HepG2 (cell line): ENCODE measurements around the gene TMEM225B. TPM values are rescaled to one million over a fixed set of nuclear protein-coding genes. Genes with fewer than 3 reads are reported as not detected.

Experiments used
- CAMTA2 ChIP-seq: sonication (generic); formaldehyde crosslinking; IDR thresholded peaks from 2 replicates; pipeline ENCODE4 v1.4.0; 2020; ENCODE audit warnings: mild to moderate bottlenecking, missing genetic modification reagents, borderline replicate concordance
- HOXA3 ChIP-seq: sonication (generic); formaldehyde crosslinking; IDR thresholded peaks from 2 replicates; pipeline ENCODE4 v1.5.0; 2020; ENCODE audit warnings: missing genetic modification reagents
- HOXD1 ChIP-seq: sonication (generic); formaldehyde crosslinking; IDR thresholded peaks from 2 replicates; pipeline ENCODE4 v1.5.0; 2020; ENCODE audit warnings: missing genetic modification reagents
- JUND ChIP-seq: sonication (generic); formaldehyde crosslinking; IDR thresholded peaks from 2 replicates; pipeline ENCODE4 v1.8.0; 2022; ENCODE audit warnings: mild to moderate bottlenecking, missing genetic modification reagents
- MAZ ChIP-seq, 2 experiments: sonication (generic) in 1 of 2; formaldehyde crosslinking in 1 of 2; IDR thresholded peaks; 2 replicates each; pipeline versions ENCODE4 v1.5.0 to v1.6.1; 2012 to 2020; ENCODE audit warnings: low read depth in 2 of 2, mild to moderate bottlenecking in 2 of 2, borderline replicate concordance in 1 of 2, improper control_type of control experiment in 1 of 2, low read length in 1 of 2, missing genetic modification reagents in 1 of 2, moderate library complexity in 1 of 2
- MEF2D ChIP-seq: sonication (generic); formaldehyde crosslinking; IDR thresholded peaks from 2 replicates; pipeline ENCODE4 v1.5.1; 2020; ENCODE audit warnings: mild to moderate bottlenecking, missing genetic modification reagents
- NFKBIZ ChIP-seq: IDR thresholded peaks from 2 replicates; pipeline ENCODE4 v1.6.1; 2018; ENCODE audit warnings: missing genetic modification reagents, missing compliant biosample characterization
- SATB2 ChIP-seq: sonication (generic); formaldehyde crosslinking; IDR thresholded peaks from 2 replicates; pipeline ENCODE4 v1.5.0; 2020; ENCODE audit warnings: missing genetic modification reagents
- SMARCC2 ChIP-seq: fragments of 450-650 bp; IDR thresholded peaks from 2 replicates; pipeline ENCODE4 v1.6.1; 2017; ENCODE audit warnings: antibody characterized with exemption, mild to moderate bottlenecking
- TFDP1 ChIP-seq: IDR thresholded peaks from 2 replicates; pipeline ENCODE4 v1.6.1; 2016; ENCODE audit warnings: missing compliant biosample characterization, missing genetic modification reagents, borderline replicate concordance
- TMF1 ChIP-seq: sonication (generic); formaldehyde crosslinking; IDR thresholded peaks from 2 replicates; pipeline ENCODE4 v1.8.1; 2022; ENCODE audit warnings: low read depth, missing genetic modification reagents
- TOPORS ChIP-seq: sonication (generic); formaldehyde crosslinking; IDR thresholded peaks from 2 replicates; pipeline ENCODE4 v1.8.0; 2023; ENCODE audit warnings: mild to moderate bottlenecking, missing genetic modification reagents
- ZFP91 ChIP-seq: sonication (generic); formaldehyde crosslinking; IDR thresholded peaks from 2 replicates; pipeline ENCODE4 v1.9.0; 2022; ENCODE audit warnings: missing genetic modification reagents, mild to moderate bottlenecking, borderline replicate concordance
- ZMYM4 ChIP-seq: sonication (generic); formaldehyde crosslinking; IDR thresholded peaks from 2 replicates; pipeline ENCODE4 v1.8.1; 2023; ENCODE audit warnings: mild to moderate bottlenecking, missing genetic modification reagents
- ZNF276 ChIP-seq: sonication (generic); formaldehyde crosslinking; IDR thresholded peaks from 2 replicates; pipeline ENCODE4 v1.4.0; 2020; ENCODE audit warnings: mild to moderate bottlenecking, low read depth, missing genetic modification reagents
- ZNF333 ChIP-seq: sonication (generic); formaldehyde crosslinking; IDR thresholded peaks from 2 replicates; pipeline ENCODE4 v1.4.0; 2020; ENCODE audit warnings: mild to moderate bottlenecking, missing genetic modification reagents, borderline replicate concordance
- ZNF44 ChIP-seq: sonication (generic); formaldehyde crosslinking; IDR thresholded peaks from 2 replicates; pipeline ENCODE4 v1.5.1; 2020; ENCODE audit warnings: mild to moderate bottlenecking, missing genetic modification reagents
- ZNF496 ChIP-seq: sonication (generic); formaldehyde crosslinking; IDR thresholded peaks from 2 replicates; pipeline ENCODE4 v1.8.1; 2023; ENCODE audit warnings: mild to moderate bottlenecking, moderate library complexity, missing genetic modification reagents; ENCODE audit not compliant: insufficient replicate concordance
- ZNF883 ChIP-seq: sonication (generic); formaldehyde crosslinking; IDR thresholded peaks from 2 replicates; pipeline ENCODE4 v1.5.1; 2020; ENCODE audit warnings: mild to moderate bottlenecking, missing genetic modification reagents; ENCODE audit errors: not compliant biosample characterization
- polyA plus RNA-seq, 8 experiments: library from polyadenylated mRNA; depleted of rRNA in 3 of 8; stranded (reverse) in 7 of 8; unstranded in 1 of 8; fragments of >200 nt; fragmentation: Illumina TruSeq in 4 of 8; extraction: Trizol in 4 of 8; gene quantifications; 2 replicates each; pipeline versions ENCODE4 v1.2.1 to v1.2.3, GENCODE V29; 2011 to 2016; ENCODE audit warnings: low read depth in 4 of 8, missing spikeins in 1 of 8, mixed read lengths in 1 of 8; ENCODE audit not compliant: insufficient read depth in 1 of 8
- total RNA-seq, 5 experiments: library from RNA; depleted of rRNA; stranded (reverse); fragments of >200 nt; fragmentation: Illumina TruSeq; extraction: Trizol; gene quantifications; 2 replicates each; pipeline ENCODE4 v1.2.3, GENCODE V29; 2016; ENCODE audit warnings: low read depth in 1 of 5
- TF ChIP-seq, protein P1 (sequence below): sonication (generic); formaldehyde crosslinking; IDR thresholded peaks from 2 replicates; pipeline ENCODE4 v1.5.0; 2020; ENCODE audit warnings: mild to moderate bottlenecking, missing genetic modification reagents, borderline replicate concordance

TMEM225B gene
- total and polyA plus RNA-seq, 2 of the 13 experiments (the other 11 are each of a cell fraction or from before 2014, with no cell fraction given), result 0.78 to 0.95 TPM

GRCh38 chr7:99551767-99552463 lies 46.2 kb upstream of the TMEM225B start, which contains the start of gene FAM200A (continued):
- TF ChIP-seq HOXD1 (0 out of 2 replicates have a peak, but pooled peaks have one; percentile 32), TOPORS (CRISPR knock-in tag) (no peak), ZNF883 (no peak), HOXA3 (peak; percentile 99), SMARCC2 (no peak), NFKBIZ (CRISPR knock-in tag) (no peak), ZFP91 (CRISPR knock-in tag) (peak; percentile 69; the same call in 1 of the 2 replicates), ZMYM4 (CRISPR knock-in tag) (peak; percentile 70; the same call in 1 of the 2 replicates), MAZ (IDR thresholded peaks at IDR 0.05; ENCODE audit: borderline replicate concordance, low read depth, low read length) (no peak), MAZ (CRISPR knock-in tag; IDR thresholded peaks at IDR 0.05; ENCODE audit: low read depth) (peak; percentile 58), SATB2 (no peak), TFDP1 (CRISPR knock-in tag) (no peak; the same call in 1 of the 2 replicates), JUND (no peak), ZNF496 (CRISPR knock-in tag) (no peak), ZNF333 (CRISPR knock-in tag) (no peak), ZNF44 (CRISPR knock-in tag) (peak; percentile 62; the same call in 1 of the 2 replicates), CAMTA2 (no peak), ZNF276 (CRISPR knock-in tag) (no peak), TMF1 (CRISPR knock-in tag) (no peak), MEF2D (no peak)
- TF ChIP-seq, protein P1, sequence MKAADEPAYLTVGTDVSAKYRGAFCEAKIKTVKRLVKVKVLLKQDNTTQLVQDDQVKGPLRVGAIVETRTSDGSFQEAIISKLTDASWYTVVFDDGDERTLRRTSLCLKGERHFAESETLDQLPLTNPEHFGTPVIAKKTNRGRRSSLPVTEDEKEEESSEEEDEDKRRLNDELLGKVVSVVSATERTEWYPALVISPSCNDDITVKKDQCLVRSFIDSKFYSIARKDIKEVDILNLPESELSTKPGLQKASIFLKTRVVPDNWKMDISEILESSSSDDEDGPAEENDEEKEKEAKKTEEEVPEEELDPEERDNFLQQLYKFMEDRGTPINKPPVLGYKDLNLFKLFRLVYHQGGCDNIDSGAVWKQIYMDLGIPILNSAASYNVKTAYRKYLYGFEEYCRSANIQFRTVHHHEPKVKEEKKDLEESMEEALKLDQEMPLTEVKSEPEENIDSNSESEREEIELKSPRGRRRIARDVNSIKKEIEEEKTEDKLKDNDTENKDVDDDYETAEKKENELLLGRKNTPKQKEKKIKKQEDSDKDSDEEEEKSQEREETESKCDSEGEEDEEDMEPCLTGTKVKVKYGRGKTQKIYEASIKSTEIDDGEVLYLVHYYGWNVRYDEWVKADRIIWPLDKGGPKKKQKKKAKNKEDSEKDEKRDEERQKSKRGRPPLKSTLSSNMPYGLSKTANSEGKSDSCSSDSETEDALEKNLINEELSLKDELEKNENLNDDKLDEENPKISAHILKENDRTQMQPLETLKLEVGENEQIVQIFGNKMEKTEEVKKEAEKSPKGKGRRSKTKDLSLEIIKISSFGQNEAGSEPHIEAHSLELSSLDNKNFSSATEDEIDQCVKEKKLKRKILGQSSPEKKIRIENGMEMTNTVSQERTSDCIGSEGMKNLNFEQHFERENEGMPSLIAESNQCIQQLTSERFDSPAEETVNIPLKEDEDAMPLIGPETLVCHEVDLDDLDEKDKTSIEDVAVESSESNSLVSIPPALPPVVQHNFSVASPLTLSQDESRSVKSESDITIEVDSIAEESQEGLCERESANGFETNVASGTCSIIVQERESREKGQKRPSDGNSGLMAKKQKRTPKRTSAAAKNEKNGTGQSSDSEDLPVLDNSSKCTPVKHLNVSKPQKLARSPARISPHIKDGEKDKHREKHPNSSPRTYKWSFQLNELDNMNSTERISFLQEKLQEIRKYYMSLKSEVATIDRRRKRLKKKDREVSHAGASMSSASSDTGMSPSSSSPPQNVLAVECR, result peak; percentile 90
